ENCODE data around the gene NOX5.

Gene NOX5

DNA sequence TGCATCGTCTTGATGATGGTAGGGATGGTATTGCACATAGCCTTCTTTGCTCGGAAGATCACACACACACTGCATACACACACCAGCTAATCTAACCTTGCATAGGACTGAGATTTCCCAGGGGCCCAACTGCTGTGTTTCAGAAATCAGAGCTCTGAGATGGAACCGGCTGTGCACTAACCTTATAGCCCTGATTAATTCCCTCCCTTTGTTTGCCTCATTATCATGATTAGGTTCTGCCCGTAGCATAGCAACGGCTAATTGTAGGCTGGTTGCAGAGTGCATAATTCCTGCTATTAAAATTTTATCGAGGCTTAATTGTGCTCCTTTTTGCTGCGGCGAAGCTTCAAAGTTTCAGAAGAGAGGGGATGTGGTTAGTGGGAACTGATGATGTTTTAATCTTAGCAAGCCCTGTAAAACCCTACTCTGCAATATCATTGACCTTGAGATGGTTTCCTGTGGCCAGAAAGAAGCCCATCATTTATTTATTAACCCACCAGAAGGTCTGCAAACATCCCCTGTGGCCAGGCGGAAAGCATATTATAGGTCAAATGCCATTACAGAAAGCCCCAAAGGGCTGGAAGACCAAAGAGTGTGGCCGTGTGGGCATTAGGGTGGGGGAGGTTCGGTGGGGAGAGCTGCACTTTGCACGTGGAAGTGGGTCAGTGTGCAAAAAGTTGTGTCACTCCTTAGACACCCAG, 89.7 kb downstream of the NOX5 start:
- peak; percentile 11 for DNase-seq (ENCODE audit: low spot score)

DNA sequence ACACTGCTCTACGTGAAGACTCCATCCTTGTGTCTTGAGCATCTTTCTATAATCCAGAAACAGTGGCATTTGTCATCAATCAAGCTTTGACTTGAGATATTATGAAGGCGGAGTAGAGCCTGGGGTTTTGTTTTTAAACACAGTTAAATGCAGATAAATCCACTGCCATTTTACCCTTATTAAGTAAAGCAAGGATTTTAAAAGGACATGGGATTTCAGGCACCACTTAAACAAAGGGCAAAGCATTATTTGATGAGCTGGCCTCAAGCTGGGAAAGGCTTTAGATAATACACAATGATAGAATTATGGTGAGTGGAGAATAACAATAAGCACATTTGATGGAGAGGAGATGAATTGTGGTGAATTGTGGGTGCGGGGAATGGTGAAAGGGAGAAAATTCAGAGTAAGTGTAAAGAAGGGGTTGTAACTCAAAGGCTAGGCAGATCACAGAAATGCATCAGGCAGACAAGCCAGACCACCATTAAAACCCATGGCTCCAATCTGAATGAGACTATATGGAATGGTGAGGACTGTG, 91.0 kb downstream of the NOX5 start:
- DNase-seq (ENCODE audit: low spot score) = no peak

- no peak for DNase-seq (ENCODE audit: low spot score)
Measured at GRCh38 chr15:69107025-69107620, 92.6 kb downstream of the NOX5 start.
